Activated CD4-positive, alpha-beta T cell treated with anti-CD3 and anti-CD28 coated beads, Interleukin-10, Interleukin-2, amounts not matched to agents 100 ng/mL and 50 ng/mL, durations not matched to agents 16 hours and 8 hours (primary cell): ENCODE measurements around the gene SPNS1.
"Not testable (repeated sequence)": the region's sequence is repeated elsewhere in the genome, so short reads cannot be mapped to it uniquely, and the experiment has no call there.

ENCODE experiments used
- DNase-seq: peaks from one replicate; pipeline ENCODE4 v3.0.0-alpha.2; 2020

The SPNS1 gene

GRCh38 chr16:28974437-28975157, at the start of gene SPNS1:
SPNS1 (plus strand) TSS chr16:28974778; CDS start chr16:28975152, 374 bp downstream.
- peak; percentile 98 for DNase-seq

GRCh38 chr16:28925386-28926228, 49.0 kb upstream of the SPNS1 start:
- peak; percentile 81 for DNase-seq

- DNase-seq = not testable (repeated sequence)
These were observed 48.3 kb upstream of the SPNS1 start for GRCh38 chr16:28926284-28926683.

- no peak for DNase-seq
These were observed 46.8 kb upstream of the SPNS1 start for GRCh38 chr16:28927815-28928214.

GRCh38 chr16:28930203-28930602, 44.4 kb upstream of the SPNS1 start:
- DNase-seq = no peak

GRCh38 chr16:28930652-28931051, 43.9 kb upstream of the SPNS1 start:
- no peak for DNase-seq

- no peak for DNase-seq
These were observed 42.8 kb upstream of the SPNS1 start, which contains the start of gene CD19 for GRCh38 chr16:28931801-28932225. CD19 (plus strand) TSS chr16:28931971; CDS start chr16:28932001, 30 bp downstream.

- no peak for DNase-seq
These were observed 42.0 kb upstream of the SPNS1 start for GRCh38 chr16:28932339-28933141.

GRCh38 chr16:28933171-28933570, 41.4 kb upstream of the SPNS1 start:
- DNase-seq = no peak

- no peak for DNase-seq
These were observed 39.2 kb upstream of the SPNS1 start for GRCh38 chr16:28935346-28935745.

GRCh38 chr16:28935924-28936783, 38.4 kb upstream of the SPNS1 start:
- DNase-seq = peak; percentile 87

GRCh38 chr16:28936784-28937155, 37.8 kb upstream of the SPNS1 start:
- DNase-seq = no peak

GRCh38 chr16:28937222-28937876, 37.2 kb upstream of the SPNS1 start:
- DNase-seq = no peak

GRCh38 chr16:28938721-28939120, 35.9 kb upstream of the SPNS1 start:
- DNase-seq = no peak

GRCh38 chr16:28939825-28940224, 34.8 kb upstream of the SPNS1 start:
- DNase-seq = not testable (repeated sequence)

- no peak for DNase-seq
These were observed 31.3 kb upstream of the SPNS1 start for GRCh38 chr16:28943281-28943680.

GRCh38 chr16:28946681-28947080, 27.9 kb upstream of the SPNS1 start:
- DNase-seq = no peak

GRCh38 chr16:28950648-28951409, 23.7 kb upstream of the SPNS1 start, which contains the start of gene NFATC2IP:
NFATC2IP (plus strand) TSS chr16:28950937; CDS start chr16:28951012, 75 bp downstream.
- peak; percentile 100 for DNase-seq

GRCh38 chr16:28951410-28951943, 23.1 kb upstream of the SPNS1 start:
- DNase-seq = peak; percentile 57

GRCh38 chr16:28958216-28958615, 16.4 kb upstream of the SPNS1 start:
- no peak for DNase-seq
